ENCODE measurements around the gene DENND5A. TPM values are rescaled to one million over a fixed set of nuclear protein-coding genes. Genes with fewer than 3 reads are reported as not detected.

DENND5A gene
- total and polyA plus RNA-seq, 2 donors (not counting 1 experiment from before 2014, with no cell fraction given): 41.3 to 66.5 TPM

GRCh38 chr11:9267680-9268079 lies 2.5 kb upstream of the DENND5A start:
- WGBS (ENCODE audit: insufficient coverage): no CpG with 5 or more reads among the region's 4 CpGs
- Histone ChIP-seq H3K4me2 (replicated peaks; ENCODE audit: low read depth, low read length, poor library complexity, severe bottlenecking) (no peak overlapping the region), H3K36me3 (replicated peaks in 1 of 2; ENCODE audit: control extremely low read depth in 1 of 2, control insufficient read depth in 1 of 2, extremely low read depth in 1 of 2, insufficient read depth in 2 of 2, low read length in 1 of 2) (no peaks in the 10 kb centered on the region), H3K27me3 (replicated peaks in 1 of 4; ENCODE audit: control extremely low read depth in 1 of 4, control insufficient read depth in 3 of 4, insufficient read depth in 4 of 4, low read length in 3 of 4) (no peaks in the 10 kb centered on the region), H2AFZ (ENCODE audit: insufficient read depth, low read depth, low read length, poor library complexity, severe bottlenecking) (no peak overlapping the region), H3K4me3 (ENCODE audit: control extremely low read depth in 1 of 5, extremely low read depth in 1 of 5, insufficient read depth in 1 of 5, low read depth in 2 of 5, low read length in 4 of 5) (no peak overlapping the region), H3K79me2 (ENCODE audit: control insufficient read depth, insufficient read depth, low read length) (peaks cover 11% of the 10 kb centered on the region), H3K9me3 (ENCODE audit: control extremely low read depth in 1 of 3, control insufficient read depth in 2 of 3, insufficient read depth in 1 of 3, low read length in 2 of 3) (no peaks in the 10 kb centered on the region), H3K9ac (ENCODE audit: low read length) (no peak overlapping the region), H3K4me1 (ENCODE audit: control insufficient read depth in 2 of 2, insufficient read depth in 2 of 2, low read length in 2 of 2) (peaks cover 0 to 9% of the 10 kb centered on the region in 2 donors), H4K20me1 (ENCODE audit: control insufficient read depth, insufficient read depth, low read length, poor library complexity, severe bottlenecking) (no peaks in the 10 kb centered on the region), H3K27ac (ENCODE audit: low read length in 2 of 2) (no peak overlapping the region)
- CTCF ChIA-PET: no interaction called here
- DNase-seq (no peak), ATAC-seq (ENCODE audit: low read depth) (no peak)
- Mint-ChIP-seq H3K27ac (no peak overlapping the region), H3K4me3 (no peak overlapping the region), H3K27me3 (no peaks in the 10 kb centered on the region), H3K9me3 (ENCODE audit: insufficient read depth) (no peaks in the 10 kb centered on the region), H3K4me1 (peaks cover 17% of the 10 kb centered on the region)
- TF ChIP-seq EZH2 (IDR thresholded peaks at IDR 0.05; ENCODE audit: borderline replicate concordance, insufficient read depth, low read depth, low read length, poor library complexity, severe bottlenecking) (no peak), CTCF (IDR thresholded peaks at IDR 0.05) (no peak)
- intact Hi-C loops (cut with micrococcal nuclease): no loop called here
- POLR2A ChIA-PET: no interaction called here

- 88% methylated on average over 5 of the region's 8 CpGs for WGBS (ENCODE audit: insufficient coverage)
- no peak overlapping the region for H3K9ac ChIP-seq (ENCODE audit: low read length)
- TF ChIP-seq EZH2 (IDR thresholded peaks at IDR 0.05; ENCODE audit: borderline replicate concordance, insufficient read depth, low read depth, low read length, poor library complexity, severe bottlenecking) (no peak), CTCF (IDR thresholded peaks at IDR 0.05) (no peak)
- no peaks in the 10 kb centered on the region for H3K36me3 ChIP-seq (replicated peaks in 1 of 2; ENCODE audit: control extremely low read depth in 1 of 2, control insufficient read depth in 1 of 2, extremely low read depth in 1 of 2, insufficient read depth in 2 of 2, low read length in 1 of 2)
- ATAC-seq (ENCODE audit: low read depth): no peak
- H3K4me1 Mint-ChIP-seq: peaks cover 22% of the 10 kb centered on the region
- H4K20me1 ChIP-seq (ENCODE audit: control insufficient read depth, insufficient read depth, low read length, poor library complexity, severe bottlenecking): no peaks in the 10 kb centered on the region
- H3K9me3 Mint-ChIP-seq (ENCODE audit: insufficient read depth): no peaks in the 10 kb centered on the region
- no peak overlapping the region for H3K27ac Mint-ChIP-seq
- H3K4me3 ChIP-seq (ENCODE audit: control extremely low read depth in 1 of 5, extremely low read depth in 1 of 5, insufficient read depth in 1 of 5, low read depth in 2 of 5, low read length in 4 of 5): no peak overlapping the region
- peaks cover 0 to 9% of the 10 kb centered on the region in 2 donors for H3K4me1 ChIP-seq (ENCODE audit: control insufficient read depth in 2 of 2, insufficient read depth in 2 of 2, low read length in 2 of 2)
- no peaks in the 10 kb centered on the region for H3K27me3 Mint-ChIP-seq
- H3K27ac ChIP-seq (ENCODE audit: low read length in 2 of 2): no peak overlapping the region
- ChIA-PET CTCF (no interaction called here), POLR2A (no interaction called here)
- no peaks in the 10 kb centered on the region for H3K27me3 ChIP-seq (replicated peaks in 1 of 4; ENCODE audit: control extremely low read depth in 1 of 4, control insufficient read depth in 3 of 4, insufficient read depth in 4 of 4, low read length in 3 of 4)
- H2AFZ ChIP-seq (ENCODE audit: insufficient read depth, low read depth, low read length, poor library complexity, severe bottlenecking): no peak overlapping the region
- no peak overlapping the region for H3K4me2 ChIP-seq (replicated peaks; ENCODE audit: low read depth, low read length, poor library complexity, severe bottlenecking)
- H3K79me2 ChIP-seq (ENCODE audit: control insufficient read depth, insufficient read depth, low read length): peaks cover 11% of the 10 kb centered on the region
- no peaks in the 10 kb centered on the region for H3K9me3 ChIP-seq (ENCODE audit: control extremely low read depth in 1 of 3, control insufficient read depth in 2 of 3, insufficient read depth in 1 of 3, low read length in 2 of 3)
- peak overlapping the region; percentile 81 for H3K4me3 Mint-ChIP-seq
- intact Hi-C loops (cut with micrococcal nuclease): no loop called here
- DNase-seq: no peak
Observed at GRCh38 chr11:9266926-9267325, 1.8 kb upstream of the DENND5A start.
